Gastroesophageal sphincter (tissue), 3 donors: ENCODE measurements around the gene THSD1.

Source experiments
- CTCF ChIP-seq, 4 experiments: fragments of 200-600 bp in 2 of 4; fragments of 450-650 bp in 2 of 4; sonication (generic) in 1 of 4; IDR thresholded peaks; one replicate each; pipeline ENCODE4 v1.5.1; 2017 to 2019; ENCODE audit warnings: antibody characterized with exemption in 4 of 4, mild to moderate bottlenecking in 2 of 4, moderate library complexity in 2 of 4
- POLR2A ChIP-seq, 2 donors: fragments of 450-650 bp; IDR thresholded peaks; one replicate each; pipeline ENCODE4 v1.6.1; 2017; ENCODE audit warnings: antibody characterized with exemption in 2 of 2, mild to moderate bottlenecking in 2 of 2, moderate library complexity in 1 of 2

DNA sequence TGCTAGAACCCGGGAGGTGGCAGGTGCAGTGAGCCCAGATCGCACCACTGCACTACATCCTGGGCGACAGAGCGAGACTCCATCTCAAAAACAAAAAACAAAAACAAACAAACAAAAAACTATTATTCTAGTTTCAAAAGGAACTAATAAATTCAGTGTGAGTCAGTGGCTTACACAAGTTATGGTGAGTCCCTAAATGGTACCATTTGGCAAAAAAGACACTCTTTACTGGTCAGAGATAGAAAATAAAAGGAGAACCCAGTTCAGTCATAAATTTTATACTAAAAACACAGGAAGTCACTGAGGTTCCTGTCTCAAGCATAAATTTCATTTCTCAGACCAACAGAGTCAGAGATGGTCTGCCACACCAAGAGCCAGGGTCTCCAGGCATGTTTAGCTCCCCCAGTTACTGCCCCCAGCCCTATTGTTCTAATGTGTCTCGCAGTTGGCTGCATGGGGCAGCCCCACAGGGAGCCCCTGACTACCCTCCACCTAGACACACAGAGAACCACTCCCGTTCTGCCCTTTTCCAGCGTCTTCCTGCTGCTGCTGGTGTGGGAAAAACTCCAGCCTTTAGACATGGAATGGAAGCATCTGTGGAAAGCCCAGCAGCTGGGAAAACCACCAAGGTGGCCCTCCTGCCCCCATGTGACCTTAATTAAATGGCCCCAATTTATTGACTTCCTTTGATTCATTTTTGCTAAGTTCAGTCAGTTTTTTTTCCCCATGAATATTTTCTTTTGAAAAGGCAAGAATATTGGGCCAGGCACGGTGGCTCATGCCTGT lies 12.2 kb downstream of the THSD1 start:
- TF ChIP-seq CTCF (IDR thresholded peaks at IDR 0.05) (no peak), POLR2A (IDR thresholded peaks at IDR 0.05) (no peak)
